NCI-H1048 (cell line): Measurements from ENCODE around the gene SURF1.
"Not testable (repeated sequence)": the region's sequence is repeated elsewhere in the genome, so short reads cannot be mapped to it uniquely, and the experiment has no call there.

Source experiments
- DNase-seq: peaks from one replicate; lab custom pipeline; 2025; lab: John Stamatoyannopoulos, UW

SURF1 gene

DNA sequence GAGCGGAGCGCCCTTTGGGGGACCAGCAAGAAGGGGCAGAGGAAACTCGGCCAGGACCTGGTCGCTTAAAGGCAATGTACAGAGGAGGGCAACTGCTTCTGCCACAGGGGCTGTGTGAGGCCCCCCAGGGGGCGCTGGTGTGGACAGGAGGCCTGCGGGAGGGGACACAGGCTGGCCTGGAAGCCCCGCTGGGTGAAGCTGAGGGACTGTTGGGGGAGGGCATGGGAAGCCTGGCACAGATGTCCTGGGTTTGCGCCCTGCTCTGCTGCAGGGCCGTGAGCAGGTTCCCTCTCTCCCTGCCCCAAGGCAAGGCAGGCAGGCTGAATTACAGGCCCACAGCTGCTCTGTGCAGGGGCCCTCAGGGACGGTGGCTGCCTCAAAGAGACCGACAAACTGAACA, 13.7 kb downstream of the SURF1 start:
- DNase-seq = no peak

DNA sequence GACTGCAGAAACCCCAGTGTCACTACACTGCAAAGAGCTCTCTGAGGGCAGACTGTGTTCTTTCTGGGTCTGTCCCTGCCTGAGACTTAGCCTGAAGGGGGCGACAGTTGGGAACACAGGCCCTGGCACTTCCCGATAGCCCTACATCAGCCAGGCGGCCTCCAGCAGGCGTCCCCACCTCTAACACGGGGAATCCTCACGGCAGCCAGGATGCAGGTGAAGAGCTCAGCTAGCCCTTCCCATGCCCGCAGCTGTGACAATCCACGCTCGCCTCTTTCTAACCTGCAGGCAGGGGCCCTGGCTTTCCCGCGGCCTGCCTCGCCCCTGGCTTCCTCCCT, 14.2 kb downstream of the SURF1 start:
- DNase-seq = no peak

DNA sequence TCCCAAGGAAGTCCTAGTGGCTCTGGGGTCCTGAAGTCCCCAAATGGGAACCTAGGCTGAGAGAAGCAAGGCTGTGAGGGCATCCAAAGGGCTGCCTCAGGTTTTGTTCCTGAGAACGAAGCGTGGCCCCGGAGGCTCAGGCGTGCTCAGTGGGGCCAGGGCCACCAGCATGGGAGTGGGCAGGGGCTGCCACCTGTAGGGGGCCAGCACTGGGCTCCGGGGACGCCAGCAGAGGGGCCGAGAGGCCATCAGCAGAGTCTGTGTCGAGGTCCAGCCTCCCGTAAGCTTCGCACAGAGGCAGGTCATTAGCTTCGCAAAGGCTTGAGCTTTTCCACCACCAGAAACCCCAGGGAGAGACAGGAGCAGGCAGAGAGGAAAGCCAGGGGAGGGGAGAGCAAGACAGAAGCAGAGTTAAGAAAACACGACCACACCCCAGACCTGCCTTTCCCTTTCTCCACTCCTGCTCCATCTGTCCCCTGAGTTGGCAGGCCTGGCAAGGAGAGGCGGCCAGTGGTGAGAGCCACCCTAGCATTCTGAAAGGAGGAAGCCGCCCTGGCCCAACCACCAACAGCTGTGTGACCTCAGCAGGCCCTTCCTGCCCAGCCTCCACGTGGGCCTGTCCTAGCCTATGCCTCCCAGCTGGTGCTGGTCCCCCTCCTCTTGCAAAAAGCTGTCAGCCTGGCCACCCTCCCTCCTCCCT, 14.8 kb downstream of the SURF1 start:
- no peak for DNase-seq

DNA sequence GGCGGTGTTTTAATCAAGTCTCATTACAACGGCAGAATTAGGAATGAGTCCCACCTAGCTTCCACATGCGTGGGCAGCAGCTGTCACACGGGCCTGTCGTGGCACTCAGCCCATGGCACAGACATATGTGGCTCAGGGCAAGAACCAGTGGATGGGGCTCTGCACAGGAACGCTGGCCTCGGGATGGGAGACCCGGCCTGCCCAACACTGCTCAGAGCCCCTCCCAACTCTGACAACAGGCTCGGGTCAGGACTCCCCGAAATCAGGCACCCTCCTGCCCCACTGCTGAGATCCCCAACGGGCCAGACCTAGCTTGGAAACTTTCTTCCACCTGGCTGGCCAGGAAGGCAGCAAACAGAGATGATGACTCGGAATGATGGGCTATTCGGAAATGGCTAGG, 15.4 kb downstream of the SURF1 start:
- no peak for DNase-seq

DNA sequence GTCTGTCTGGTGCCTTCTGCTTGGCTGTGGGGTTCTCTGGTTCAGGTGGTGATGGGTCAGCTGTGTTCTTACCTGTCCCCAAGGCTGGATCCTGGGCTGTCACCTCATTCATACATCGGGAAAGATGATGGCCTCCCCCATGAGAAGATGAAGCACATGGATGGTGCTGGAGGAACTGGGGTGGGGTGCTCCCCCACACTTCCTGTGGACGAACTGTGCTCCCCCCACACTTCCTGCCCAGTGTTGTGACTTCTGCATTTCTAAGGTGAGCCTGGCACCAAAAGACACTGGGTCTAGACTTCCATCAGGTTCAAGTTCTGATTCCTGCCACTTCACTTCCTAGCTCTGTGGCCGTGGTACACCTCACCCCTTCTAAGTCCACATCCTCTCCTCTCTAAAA, 16.0 kb downstream of the SURF1 start:
- no peak for DNase-seq

DNA sequence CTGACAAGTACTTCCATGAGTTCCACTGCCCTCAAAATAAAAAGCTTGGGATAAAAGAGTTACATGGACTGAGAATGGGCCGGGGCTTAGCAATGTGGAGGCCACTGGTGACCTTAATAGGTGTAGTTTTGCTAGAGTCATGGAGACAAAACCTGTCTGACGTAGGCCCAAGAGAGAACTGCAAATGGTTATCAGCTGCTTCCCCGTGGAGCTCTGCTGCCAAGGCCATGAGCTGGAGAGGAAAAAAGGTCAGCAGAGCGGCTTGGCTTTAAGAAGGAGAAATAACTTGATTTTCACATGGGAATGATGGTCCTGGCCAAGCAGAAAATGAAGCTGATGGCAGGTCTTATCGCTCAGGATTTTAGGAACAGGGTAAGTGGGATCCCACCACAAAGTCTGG, 16.6 kb downstream of the SURF1 start:
- no peak for DNase-seq

DNA sequence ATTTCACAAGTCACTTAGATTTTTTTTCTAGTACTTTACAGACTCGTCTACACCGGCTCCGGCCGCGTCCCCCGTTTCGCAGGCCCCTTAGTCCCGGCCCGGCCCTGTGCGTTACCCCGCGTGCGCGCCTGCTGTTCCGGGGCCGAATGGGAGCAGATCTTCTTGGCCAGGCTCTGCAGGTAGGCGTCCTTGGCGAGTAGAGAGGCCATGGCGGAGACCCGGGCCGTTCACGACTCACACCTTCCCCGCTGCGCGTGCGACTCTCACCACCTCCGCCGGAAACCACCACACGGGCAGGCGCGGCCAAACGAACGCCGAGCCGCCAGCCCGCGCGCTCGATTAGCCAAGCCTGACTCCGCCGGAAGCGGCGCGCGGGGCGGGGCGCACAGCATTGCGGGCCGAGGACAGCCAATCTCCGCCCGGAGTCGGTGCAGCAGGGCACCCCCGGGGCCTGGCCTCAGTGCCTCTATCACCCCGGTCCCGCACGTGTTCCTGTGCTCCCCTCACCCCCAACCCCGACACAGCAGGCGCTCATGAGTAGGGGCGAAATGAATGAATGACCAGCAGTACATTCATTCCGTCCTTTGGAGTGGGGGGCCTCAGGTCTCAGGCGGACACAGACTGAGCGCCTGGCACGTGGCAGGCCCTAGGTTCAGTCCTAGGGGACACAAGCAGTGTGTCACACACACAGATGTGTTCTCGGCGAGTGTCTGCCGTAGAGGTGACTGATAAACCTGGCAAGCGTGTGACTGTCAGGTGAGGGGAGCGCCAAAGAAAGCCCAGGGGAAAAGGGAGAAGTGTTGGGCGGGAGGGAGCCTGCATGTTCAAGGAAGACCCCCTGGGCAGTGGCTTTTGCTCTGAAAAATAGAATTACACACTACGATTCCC, 20.1 kb downstream of the SURF1 start, which contains the start of gene SURF6:
TSS of gene SURF6 (minus strand) at position 265 of the 888 bp plus-strand sequence. CDS start at position 209, 56 bp downstream.
- DNase-seq = peak; percentile 68

DNA sequence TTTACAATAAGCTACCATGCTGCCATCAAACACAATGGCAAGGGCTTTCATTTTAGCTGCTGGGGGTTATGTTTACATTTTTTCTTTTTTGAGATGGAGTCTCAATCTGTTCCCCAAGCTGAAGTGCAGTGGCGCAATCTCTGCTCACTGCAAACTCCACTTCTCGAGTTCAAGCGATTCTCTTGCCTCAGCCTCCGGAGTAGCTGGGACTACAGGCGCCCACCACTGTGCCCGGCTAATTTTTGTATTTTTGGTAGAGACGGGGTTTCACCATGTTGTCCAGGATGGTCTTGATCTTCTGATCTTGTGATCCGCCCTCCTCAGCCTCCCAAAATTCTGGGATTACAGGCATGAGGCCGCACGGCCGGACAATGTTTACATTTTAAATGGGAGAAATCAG, 21.4 kb downstream of the SURF1 start:
- not testable (repeated sequence) for DNase-seq

DNA sequence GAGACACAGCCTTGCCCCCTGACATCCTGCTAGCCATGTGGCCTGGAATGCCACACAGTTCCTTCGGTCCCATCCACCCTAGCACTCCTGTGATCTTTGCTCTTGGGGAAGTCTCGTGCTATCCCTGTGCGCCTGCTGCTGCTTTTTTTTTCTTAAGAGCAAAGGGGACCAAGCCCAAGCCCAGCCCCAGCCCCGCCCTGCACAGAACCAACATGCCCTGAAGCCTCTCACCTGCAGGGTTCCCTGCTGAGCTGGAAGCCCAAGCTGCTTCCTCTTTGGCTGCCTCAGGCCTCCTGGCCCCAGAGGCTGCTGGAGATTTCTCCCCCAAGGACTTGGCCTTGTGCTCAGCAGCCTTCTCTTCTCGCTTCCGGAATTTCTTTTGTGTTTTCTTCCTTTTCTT, 22.1 kb downstream of the SURF1 start:
- no peak for DNase-seq

DNA sequence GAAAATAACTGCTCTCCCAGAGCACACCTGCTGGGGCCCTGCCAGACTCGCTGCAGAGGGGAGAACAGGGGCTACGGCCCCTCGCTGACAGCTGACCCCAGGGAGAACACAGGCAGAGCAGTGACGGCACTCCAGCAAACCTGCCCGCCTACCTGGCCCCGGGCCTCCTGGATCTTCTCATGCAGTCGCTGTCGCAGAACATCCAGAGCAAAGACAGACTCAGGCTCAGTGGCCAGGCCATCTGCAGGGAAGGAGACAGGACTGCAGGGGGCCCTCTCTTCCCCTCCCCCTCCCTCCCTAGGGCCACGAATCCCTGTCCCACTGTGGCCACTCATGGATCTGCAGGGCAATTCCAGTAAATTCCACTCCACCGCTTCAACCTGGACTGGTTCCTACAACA, 22.7 kb downstream of the SURF1 start:
- no peak for DNase-seq

DNA sequence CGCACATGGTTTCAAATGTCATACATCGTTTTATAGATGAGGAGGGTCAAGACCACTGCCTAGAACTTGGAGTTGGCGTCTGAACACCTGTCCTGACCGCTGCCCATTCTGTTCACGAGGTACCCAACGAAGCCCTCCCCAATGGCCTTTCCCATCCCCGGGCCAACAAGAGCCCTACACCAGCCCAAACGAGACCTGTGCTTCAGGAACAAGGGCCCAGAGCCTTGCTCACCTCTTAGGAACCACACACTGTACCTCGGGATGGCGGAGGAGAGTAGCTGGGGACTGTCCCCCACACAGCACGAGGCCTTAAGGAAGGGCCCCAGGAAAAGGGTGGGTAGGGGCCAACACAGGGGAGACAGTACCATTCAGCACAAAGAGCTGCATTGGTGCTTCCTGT, 23.3 kb downstream of the SURF1 start:
- DNase-seq = no peak

DNA sequence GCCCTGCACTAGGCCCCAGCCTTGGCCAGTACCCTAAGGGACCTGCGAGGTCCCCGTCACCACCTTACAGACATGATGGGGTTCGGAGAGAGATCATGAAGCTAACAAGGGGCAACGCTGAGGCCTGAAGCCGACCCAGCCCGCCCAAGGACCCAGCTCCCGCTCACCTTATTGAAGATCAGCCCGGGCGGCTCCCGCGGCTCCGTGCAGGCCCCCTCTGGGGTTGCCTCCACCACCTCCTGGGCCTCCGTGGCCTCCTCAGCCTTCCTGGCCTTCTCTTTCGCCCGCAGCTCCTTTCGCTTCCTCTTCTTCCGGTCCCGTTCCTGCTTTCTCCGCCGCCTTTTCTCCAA, 23.9 kb downstream of the SURF1 start:
- no peak for DNase-seq

DNA sequence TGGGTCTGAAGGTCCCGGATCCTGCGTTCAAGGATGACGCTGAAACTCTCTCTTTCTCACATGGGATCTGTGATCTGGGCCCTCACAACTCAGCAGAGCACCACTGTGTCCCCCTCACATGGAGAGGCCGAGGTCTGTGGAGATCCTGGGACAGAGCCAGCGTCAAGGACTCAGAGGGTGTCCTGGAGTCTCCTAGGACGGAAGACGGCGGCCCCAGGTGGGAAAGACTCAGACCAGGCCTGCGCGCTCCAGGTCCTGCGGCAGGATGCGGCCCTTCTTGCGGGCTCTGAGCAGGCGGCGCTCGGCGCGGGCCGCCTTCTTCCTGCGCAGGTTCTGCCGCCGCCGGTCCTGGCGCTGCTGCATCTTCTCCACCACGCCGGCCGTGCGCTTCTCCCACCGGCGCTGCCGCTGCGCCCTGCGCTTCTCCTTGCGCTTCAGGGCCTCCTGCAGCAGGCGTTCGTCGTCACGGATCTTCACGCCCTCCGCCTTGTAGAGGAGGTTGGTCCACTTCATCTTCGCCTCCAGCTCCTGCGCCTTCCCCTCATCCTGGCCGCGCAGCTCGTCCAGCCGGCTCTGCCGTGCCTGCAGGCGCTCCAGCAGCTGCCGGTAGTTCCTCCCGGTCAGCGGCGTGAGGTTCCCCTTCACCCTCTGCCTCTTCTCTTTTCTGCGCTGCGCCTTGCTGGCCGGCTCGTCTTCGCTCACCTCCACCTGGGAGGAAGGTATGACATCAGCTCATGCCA, 24.5 kb downstream of the SURF1 start:
- DNase-seq = no peak

DNA sequence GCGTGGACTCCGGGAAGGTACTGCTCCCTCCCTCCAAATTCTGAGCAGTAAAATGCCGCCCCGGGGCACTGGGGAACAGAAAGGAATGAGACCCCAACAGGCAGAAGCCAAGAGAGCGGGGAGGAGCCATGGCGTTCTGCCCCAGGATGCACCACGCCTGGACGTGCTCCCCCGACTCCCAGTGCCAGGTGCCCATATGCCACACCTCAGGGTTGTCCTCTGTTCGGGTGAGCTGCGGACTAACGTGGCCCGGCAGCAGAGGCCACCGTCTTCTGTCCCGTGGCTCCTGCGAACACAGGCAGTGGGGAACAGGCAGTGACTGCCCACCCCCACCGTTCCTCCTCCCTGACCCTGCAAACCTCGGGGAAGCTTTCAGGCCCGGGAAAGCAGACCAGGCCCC, 25.1 kb downstream of the SURF1 start:
- no peak for DNase-seq

DNA sequence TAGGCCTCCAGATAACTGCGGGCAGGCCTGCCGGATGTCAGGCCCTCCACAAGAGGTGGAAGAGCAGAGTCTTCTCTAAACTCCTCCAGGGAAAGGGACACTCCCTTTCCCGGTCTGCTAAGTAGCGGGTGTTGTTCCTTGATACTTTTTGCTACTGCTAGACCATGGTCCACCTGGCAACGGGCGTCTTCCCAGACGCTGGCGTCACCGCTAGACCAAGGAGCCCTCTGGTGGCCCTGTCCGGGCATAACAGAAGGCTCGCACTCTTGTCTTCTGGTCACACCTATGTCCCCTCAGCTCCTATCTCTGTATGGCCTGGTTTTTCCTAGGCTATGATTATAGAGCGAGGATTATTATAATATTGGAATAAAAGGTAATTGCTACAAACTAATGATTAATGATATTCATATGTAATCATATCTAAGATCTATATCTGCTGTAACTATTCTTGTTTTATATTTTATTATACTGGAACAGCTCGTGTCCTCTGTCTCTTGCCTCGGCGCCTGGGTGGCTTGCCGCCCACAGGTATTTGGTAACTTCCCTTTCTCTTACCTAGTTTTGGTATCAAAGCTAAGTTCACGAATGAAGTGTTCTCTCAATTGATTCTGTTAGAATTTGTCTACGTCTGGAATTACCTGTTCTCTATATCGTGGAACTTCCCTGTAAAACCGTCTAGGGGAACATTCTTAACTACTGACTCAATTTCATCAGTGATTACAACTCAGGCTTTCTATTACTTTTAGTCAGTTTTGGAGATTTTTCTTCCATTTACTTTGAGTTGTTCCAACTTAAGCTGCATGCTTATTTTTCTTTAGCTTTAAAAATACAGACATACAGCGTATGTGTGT, 26.8 kb downstream of the SURF1 start:
- not testable (repeated sequence) for DNase-seq

DNA sequence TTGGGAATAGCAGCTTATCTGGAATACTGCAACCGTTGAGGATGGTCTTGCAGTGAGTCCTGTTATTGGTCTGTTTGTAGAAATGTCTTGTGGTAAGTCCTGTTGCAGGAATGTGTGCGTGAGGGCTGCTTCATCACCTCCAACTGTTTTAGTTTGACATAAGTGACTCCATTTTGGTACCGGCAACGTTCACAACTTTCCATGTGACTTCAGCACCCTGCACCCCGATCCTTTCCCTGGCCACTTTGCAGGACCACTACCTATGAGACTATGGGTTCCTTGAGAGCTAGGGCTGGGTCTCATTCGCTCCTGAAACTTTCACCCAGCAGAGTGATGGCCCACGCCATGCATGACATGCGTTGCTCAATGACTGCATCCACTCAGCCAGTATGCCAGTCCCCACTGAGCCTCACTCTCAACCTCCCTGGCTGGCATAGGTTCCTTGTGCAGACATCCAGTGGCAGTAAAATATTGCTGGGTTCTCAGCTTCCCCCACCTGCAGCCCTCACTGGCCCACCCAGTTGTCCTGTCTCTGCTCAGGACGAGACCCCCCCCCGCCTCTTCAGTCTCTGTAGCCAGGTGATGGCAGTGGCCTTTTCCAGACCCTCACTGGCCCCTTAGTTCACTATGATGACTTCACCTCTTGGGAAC, 28.3 kb downstream of the SURF1 start:
- DNase-seq = no peak

DNA sequence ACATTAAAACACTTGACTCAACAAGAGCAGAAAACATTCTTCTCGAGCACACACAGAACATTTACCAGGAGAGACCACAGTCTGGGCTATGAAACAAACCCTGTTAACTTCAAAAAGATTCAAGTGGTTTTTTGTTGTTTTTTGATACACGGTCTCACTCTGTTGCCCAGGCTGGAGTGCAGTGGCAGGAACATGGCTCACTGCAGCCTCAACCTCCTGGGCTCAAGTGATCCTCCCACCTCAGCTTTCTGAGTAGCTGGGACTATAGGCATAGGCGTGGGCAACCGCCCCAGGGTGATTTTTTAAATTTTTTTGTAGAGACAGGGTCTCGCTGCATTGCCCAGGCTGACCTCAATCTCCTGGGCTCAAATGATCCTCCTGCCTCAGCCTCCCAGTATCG, 29.3 kb downstream of the SURF1 start:
- DNase-seq = not testable (repeated sequence)

DNA sequence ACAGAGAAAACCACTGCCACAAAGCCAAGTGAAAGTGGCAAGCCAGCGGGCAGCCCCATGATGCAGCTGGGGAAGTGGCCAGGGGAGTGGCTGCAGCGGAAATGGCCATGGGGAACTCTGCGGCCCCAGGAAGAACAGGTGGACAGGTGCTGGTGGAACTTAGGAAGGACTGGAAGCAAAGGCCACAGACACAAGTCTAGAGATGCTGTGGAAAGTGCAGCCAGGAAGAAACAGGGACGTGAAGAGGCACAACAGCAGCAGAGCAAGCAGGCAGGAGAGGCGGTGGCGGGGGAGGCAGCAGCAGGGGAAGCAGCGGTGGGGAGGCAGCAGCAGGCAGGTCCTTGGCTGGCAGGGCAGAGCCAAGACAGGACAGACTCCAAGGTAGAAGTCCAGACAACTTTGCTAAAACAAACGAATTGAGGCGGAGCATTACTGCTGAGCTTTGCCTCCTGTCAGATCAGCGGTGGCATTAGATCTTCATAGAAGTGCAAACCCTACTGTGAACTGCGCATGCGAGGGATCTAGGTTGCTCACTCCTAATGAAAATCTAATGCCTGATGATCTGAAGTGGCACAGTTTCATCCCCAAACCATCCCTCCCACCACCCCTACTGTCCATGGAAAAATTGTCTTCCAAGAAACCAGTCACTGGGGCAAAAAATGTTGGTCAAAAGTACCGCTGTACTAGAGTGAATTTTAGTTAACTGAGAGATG, 32.1 kb downstream of the SURF1 start:
- no peak for DNase-seq

DNA sequence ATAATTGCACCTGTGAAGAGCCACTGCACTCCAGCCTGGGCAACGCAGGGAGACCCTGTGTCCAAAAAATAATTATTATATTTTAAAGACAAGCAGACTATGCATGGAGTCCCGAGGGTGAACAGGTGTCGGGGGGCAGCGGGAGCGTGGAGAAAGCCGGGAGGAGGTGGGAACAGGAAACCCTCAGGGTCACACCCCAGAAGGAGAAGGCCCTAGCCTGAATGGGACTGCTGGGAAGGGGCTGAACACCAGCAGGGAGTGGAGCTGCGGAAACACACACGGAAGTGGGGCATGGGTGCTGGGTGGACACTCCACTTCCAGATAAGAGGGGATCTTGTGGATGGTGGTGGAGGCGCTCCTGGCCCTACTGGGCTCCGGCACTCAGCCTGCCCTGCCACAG, 33.1 kb downstream of the SURF1 start:
- DNase-seq = no peak

DNA sequence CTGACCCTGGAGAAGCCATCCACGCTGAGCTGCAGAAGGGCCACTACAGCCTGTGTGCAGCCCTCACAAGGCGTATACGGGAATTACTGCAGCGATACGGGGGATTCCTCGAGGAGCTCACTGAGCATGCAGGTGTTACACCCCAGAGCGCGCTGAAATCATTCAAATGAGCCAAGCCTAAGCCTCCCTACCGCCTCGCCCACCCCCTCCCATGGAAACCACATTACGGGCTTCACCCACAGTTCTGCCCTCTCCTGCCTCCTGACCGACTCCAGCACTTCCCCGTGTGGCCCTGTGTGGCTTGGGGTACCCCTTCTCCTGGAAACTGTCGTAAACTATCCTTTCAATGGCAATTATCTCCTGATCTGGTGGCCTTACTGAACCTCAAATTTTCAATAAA, 33.6 kb downstream of the SURF1 start:
- DNase-seq = no peak

DNA sequence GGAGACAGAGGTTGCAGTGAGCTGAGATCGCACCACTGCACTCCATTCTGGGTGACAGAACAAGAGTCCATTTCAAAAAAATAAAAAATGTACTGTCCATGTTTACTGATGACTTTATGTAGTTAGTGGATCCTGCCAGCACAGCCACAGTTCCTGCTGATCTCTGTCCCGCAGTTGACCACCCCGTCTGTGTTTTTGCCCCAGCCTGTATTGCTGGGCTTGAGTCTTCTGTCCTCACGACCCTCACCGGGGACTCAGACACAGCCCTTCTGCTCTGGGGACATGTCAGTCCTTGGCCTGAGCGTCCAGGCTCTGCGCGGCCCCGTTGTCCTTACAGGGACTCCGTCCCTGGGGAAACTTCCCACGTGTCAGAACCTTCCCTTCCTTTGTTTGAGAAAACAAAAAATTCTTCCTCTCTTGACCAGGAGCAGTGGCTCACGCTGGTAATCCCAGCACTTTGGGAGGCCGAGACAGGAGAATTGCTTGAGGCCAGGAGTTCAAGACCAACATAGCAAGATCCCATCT, 34.8 kb downstream of the SURF1 start:
- DNase-seq = no peak
